H1 (cell line): ENCODE data around the gene TOMT. TPM values are rescaled to one million over a fixed set of nuclear protein-coding genes. Genes with fewer than 3 reads are reported as not detected.

Experiments
- ASH2L ChIP-seq: fragments of 200-600, 300-600 bp; sonication (generic); IDR thresholded peaks from one replicate; pipeline ENCODE4 v1.7.1; 2017; ENCODE audit warnings: low read length
- BRCA1 ChIP-seq: IDR thresholded peaks from 2 replicates; pipeline ENCODE4 v1.6.1; 2012; ENCODE audit warnings: low read depth, low read length, improper control_type of control experiment
- GABPA ChIP-seq: IDR thresholded peaks from 2 replicates; pipeline ENCODE4 v1.6.1; 2011; ENCODE audit warnings: mild to moderate bottlenecking, low read length, moderate library complexity, borderline replicate concordance; ENCODE audit not compliant: insufficient read depth
- RFX5 ChIP-seq: IDR thresholded peaks from 2 replicates; pipeline ENCODE4 v1.6.1; 2011; ENCODE audit warnings: low read depth, low read length, improper control_type of control experiment, borderline replicate concordance
- SRF ChIP-seq: IDR thresholded peaks from 2 replicates; pipeline ENCODE4 v1.6.1; 2011; ENCODE audit warnings: mild to moderate bottlenecking, low read depth, low read length, moderate library complexity
- SUZ12 ChIP-seq: fragments of 200-600 bp; sonication (generic); IDR thresholded peaks from 2 replicates; pipeline ENCODE4 v1.6.1; 2012; ENCODE audit warnings: mild to moderate bottlenecking, inconsistent platforms, low read length, moderate library complexity, mixed read lengths
- polyA plus RNA-seq, 7 experiments: library from polyadenylated mRNA; depleted of rRNA in 3 of 7; stranded (reverse) in 5 of 7; unstranded in 2 of 7; fragments of >200 nt in 5 of 7; fragments of 200-250 nt in 2 of 7; gene quantifications; 1 replicate in 5 of 7; 2 replicates in 1 of 7; 4 replicates in 1 of 7; pipeline versions ENCODE4 v1.2.1 to v1.2.3, GENCODE V29; 2011 to 2013; ENCODE audit warnings: missing spikeins in 2 of 7, mixed read lengths in 2 of 7
- total RNA-seq: library from RNA; stranded (reverse); fragmentation: NEBNext Ultra II Directional; extraction: Animal tissue kit (Norgen Biotek cat#: 25700); gene quantifications from 2 replicates; pipeline ENCODE4 v1.2.1, GENCODE V29; 2021
- TF ChIP-seq, protein P1 (sequence below): fragments of 300-600 bp; sonication (generic); IDR thresholded peaks from 2 replicates; pipeline ENCODE4 v1.7.1; 2012; ENCODE audit warnings: low read length, moderate library complexity, mild to moderate bottlenecking, inconsistent platforms; ENCODE audit not compliant: insufficient replicate concordance
- TF ChIP-seq, protein P2 (sequence below), 3 experiments: IDR thresholded peaks; 1 replicate in 2 of 3; 2 replicates in 1 of 3; pipeline versions ENCODE4 v1.5.1 to v1.6.1; 2011; ENCODE audit warnings: low read length in 3 of 3, mild to moderate bottlenecking in 3 of 3, inconsistent platforms in 2 of 3, low read depth in 1 of 3, moderate library complexity in 1 of 3; ENCODE audit not compliant: insufficient read depth in 1 of 3; ENCODE audit errors: control extremely low read depth in 1 of 3

Gene TOMT
- total and polyA plus RNA-seq, 2 of the 8 experiments (the other 6 are each of a cell fraction or from before 2014, with no cell fraction given) = 0.11 TPM; not detected in 1

DNA sequence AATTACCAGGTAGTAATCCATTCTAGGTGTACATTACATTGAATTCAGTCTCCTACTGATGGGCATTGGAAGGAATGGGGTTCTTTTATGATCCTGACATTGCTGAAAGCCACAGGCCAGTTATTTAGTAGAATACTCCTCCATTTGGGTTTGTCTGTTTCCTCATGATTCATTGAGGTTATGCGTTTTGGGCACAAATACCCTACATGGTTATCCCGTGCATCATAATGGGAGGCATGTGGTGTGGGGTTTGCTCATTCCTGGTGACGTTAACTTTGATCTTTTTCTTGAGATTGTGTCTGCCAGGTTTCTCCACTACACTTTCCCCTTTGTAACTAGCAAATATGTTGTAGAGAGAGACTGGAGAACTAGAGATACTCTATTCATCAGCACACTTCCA is 35.3 kb downstream of the TOMT start (continued):
- TF ChIP-seq, protein P1, sequence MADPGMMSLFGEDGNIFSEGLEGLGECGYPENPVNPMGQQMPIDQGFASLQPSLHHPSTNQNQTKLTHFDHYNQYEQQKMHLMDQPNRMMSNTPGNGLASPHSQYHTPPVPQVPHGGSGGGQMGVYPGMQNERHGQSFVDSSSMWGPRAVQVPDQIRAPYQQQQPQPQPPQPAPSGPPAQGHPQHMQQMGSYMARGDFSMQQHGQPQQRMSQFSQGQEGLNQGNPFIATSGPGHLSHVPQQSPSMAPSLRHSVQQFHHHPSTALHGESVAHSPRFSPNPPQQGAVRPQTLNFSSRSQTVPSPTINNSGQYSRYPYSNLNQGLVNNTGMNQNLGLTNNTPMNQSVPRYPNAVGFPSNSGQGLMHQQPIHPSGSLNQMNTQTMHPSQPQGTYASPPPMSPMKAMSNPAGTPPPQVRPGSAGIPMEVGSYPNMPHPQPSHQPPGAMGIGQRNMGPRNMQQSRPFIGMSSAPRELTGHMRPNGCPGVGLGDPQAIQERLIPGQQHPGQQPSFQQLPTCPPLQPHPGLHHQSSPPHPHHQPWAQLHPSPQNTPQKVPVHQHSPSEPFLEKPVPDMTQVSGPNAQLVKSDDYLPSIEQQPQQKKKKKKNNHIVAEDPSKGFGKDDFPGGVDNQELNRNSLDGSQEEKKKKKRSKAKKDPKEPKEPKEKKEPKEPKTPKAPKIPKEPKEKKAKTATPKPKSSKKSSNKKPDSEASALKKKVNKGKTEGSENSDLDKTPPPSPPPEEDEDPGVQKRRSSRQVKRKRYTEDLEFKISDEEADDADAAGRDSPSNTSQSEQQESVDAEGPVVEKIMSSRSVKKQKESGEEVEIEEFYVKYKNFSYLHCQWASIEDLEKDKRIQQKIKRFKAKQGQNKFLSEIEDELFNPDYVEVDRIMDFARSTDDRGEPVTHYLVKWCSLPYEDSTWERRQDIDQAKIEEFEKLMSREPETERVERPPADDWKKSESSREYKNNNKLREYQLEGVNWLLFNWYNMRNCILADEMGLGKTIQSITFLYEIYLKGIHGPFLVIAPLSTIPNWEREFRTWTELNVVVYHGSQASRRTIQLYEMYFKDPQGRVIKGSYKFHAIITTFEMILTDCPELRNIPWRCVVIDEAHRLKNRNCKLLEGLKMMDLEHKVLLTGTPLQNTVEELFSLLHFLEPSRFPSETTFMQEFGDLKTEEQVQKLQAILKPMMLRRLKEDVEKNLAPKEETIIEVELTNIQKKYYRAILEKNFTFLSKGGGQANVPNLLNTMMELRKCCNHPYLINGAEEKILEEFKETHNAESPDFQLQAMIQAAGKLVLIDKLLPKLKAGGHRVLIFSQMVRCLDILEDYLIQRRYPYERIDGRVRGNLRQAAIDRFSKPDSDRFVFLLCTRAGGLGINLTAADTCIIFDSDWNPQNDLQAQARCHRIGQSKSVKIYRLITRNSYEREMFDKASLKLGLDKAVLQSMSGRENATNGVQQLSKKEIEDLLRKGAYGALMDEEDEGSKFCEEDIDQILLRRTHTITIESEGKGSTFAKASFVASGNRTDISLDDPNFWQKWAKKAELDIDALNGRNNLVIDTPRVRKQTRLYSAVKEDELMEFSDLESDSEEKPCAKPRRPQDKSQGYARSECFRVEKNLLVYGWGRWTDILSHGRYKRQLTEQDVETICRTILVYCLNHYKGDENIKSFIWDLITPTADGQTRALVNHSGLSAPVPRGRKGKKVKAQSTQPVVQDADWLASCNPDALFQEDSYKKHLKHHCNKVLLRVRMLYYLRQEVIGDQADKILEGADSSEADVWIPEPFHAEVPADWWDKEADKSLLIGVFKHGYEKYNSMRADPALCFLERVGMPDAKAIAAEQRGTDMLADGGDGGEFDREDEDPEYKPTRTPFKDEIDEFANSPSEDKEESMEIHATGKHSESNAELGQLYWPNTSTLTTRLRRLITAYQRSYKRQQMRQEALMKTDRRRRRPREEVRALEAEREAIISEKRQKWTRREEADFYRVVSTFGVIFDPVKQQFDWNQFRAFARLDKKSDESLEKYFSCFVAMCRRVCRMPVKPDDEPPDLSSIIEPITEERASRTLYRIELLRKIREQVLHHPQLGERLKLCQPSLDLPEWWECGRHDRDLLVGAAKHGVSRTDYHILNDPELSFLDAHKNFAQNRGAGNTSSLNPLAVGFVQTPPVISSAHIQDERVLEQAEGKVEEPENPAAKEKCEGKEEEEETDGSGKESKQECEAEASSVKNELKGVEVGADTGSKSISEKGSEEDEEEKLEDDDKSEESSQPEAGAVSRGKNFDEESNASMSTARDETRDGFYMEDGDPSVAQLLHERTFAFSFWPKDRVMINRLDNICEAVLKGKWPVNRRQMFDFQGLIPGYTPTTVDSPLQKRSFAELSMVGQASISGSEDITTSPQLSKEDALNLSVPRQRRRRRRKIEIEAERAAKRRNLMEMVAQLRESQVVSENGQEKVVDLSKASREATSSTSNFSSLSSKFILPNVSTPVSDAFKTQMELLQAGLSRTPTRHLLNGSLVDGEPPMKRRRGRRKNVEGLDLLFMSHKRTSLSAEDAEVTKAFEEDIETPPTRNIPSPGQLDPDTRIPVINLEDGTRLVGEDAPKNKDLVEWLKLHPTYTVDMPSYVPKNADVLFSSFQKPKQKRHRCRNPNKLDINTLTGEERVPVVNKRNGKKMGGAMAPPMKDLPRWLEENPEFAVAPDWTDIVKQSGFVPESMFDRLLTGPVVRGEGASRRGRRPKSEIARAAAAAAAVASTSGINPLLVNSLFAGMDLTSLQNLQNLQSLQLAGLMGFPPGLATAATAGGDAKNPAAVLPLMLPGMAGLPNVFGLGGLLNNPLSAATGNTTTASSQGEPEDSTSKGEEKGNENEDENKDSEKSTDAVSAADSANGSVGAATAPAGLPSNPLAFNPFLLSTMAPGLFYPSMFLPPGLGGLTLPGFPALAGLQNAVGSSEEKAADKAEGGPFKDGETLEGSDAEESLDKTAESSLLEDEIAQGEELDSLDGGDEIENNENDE = no peak
- TF ChIP-seq RFX5 (no peak), SUZ12 (no peak), BRCA1 (no peak), SRF (no peak), GABPA (no peak), ASH2L (no peak)
- TF ChIP-seq, protein P2, sequence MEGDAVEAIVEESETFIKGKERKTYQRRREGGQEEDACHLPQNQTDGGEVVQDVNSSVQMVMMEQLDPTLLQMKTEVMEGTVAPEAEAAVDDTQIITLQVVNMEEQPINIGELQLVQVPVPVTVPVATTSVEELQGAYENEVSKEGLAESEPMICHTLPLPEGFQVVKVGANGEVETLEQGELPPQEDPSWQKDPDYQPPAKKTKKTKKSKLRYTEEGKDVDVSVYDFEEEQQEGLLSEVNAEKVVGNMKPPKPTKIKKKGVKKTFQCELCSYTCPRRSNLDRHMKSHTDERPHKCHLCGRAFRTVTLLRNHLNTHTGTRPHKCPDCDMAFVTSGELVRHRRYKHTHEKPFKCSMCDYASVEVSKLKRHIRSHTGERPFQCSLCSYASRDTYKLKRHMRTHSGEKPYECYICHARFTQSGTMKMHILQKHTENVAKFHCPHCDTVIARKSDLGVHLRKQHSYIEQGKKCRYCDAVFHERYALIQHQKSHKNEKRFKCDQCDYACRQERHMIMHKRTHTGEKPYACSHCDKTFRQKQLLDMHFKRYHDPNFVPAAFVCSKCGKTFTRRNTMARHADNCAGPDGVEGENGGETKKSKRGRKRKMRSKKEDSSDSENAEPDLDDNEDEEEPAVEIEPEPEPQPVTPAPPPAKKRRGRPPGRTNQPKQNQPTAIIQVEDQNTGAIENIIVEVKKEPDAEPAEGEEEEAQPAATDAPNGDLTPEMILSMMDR (IDR thresholded peaks at IDR 0.05; ENCODE audit: control extremely low read depth in 1 of 3, insufficient read depth in 1 of 3, low read depth in 1 of 3, low read length in 3 of 3) = no peak
